Measurements from ENCODE around the gene ZKSCAN3.
"Not testable (repeated sequence)": the region's sequence is repeated elsewhere in the genome, so short reads cannot be mapped to it uniquely, and the experiment has no call there.

Gene ZKSCAN3

DNA sequence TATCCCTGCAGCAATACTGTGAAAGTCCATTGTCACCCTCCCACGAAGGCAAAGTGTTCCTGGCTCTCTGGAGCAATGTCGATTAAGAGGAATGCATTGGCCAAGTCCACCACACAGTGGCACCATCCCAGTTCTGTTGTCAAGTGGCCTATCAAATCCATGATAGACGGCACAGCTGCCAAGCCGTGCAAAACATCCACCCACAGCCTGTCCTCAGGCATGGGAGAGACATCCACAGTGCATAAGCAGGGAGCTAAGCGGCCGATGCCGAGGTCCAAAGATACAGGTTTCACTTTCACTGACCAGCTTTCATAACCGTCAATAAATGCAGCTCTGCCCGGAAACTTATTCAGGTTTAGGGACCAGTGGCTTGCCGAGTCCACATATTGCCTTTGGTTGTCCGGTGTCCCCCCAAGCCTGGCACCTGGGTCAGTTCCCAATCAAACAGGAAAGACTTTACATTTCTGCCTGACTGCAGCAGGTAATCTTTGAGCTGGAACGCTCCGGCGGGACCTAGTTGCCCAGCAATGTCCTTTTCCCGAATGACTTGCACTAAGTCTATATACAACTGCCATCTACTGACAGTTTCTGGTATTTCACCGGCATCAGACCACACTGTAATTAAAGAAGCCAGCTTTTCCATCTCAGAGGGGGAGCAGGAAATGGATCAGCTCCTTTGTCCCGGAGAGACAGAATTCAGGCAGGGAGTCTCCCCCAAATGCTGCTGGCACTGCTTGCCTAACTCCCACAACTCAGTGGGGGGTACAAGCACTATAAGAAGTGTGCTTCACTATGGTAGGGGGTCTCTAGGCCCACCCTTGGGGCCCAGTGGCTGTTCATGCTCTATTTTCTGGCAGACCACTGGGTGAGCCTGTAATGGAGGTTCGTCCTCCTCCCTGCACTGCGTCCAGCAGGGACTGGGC lies 6.3 kb downstream of the ZKSCAN3 start:
- TF ChIP-seq, protein P1, sequence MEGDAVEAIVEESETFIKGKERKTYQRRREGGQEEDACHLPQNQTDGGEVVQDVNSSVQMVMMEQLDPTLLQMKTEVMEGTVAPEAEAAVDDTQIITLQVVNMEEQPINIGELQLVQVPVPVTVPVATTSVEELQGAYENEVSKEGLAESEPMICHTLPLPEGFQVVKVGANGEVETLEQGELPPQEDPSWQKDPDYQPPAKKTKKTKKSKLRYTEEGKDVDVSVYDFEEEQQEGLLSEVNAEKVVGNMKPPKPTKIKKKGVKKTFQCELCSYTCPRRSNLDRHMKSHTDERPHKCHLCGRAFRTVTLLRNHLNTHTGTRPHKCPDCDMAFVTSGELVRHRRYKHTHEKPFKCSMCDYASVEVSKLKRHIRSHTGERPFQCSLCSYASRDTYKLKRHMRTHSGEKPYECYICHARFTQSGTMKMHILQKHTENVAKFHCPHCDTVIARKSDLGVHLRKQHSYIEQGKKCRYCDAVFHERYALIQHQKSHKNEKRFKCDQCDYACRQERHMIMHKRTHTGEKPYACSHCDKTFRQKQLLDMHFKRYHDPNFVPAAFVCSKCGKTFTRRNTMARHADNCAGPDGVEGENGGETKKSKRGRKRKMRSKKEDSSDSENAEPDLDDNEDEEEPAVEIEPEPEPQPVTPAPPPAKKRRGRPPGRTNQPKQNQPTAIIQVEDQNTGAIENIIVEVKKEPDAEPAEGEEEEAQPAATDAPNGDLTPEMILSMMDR (IDR thresholded peaks at IDR 0.05; ENCODE audit: extremely low read depth, missing control alignments) = peak; percentile 49
- peak; percentile 73 for DNase-seq (ENCODE audit: low spot score)

DNA sequence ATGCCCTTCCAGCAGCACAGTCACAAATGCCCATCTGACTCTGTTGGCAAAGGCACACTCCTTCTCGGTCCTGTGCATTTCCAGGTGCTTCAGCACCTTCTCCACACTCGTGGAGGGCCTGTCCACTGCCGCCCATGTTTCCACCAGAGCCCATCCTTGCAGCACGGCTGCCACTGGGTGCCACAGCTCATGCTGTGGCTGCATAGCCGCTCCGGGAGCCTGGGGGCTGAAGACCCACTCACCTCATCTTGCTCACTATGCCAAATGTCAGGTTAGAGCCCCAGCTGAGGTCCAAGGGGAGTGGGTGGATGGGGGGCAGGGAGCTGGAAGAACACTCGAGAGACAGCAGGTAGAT lies 6.9 kb downstream of the ZKSCAN3 start:
- DNase-seq (ENCODE audit: low spot score) = no peak
- TF ChIP-seq, protein P1 (IDR thresholded peaks at IDR 0.05; ENCODE audit: extremely low read depth, missing control alignments) = no peak

DNA sequence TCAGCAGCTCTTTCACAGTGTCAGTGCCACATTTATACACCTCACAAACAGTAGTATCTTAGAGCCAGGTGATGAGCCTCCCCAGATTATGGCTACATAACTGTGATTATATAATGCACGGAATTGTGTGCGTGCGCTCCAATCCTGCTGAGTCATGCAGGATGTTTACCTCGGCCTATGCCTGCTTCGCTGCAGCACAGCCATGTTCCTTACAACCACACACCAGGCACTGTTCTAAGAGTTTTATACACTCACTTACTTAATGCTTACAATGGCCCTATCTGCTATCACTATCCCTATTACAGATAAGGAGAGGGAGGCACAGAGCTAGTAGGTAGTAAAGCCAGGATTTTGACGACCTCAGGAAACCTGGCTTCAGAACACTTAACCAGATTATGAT lies 7.3 kb downstream of the ZKSCAN3 start:
- DNase-seq (ENCODE audit: low spot score) = no peak
- TF ChIP-seq, protein P1 (IDR thresholded peaks at IDR 0.05; ENCODE audit: extremely low read depth, missing control alignments) = no peak

DNA sequence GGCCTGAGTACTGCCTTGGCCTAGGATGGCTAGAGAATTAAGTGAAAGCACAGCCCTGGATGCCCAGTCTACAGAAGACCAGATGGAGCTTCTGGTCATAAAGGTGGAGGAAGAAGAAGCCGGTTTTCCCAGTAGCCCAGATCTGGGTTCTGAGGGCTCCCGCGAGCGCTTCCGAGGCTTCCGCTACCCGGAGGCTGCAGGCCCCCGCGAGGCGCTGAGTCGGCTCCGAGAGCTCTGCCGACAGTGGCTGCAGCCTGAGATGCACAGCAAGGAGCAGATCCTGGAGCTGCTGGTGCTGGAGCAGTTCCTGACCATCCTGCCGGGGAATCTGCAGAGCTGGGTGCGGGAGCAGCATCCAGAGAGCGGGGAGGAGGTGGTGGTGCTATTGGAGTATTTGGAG lies 9.8 kb downstream of the ZKSCAN3 start:
- not testable (repeated sequence) for DNase-seq (ENCODE audit: low spot score)

DNA sequence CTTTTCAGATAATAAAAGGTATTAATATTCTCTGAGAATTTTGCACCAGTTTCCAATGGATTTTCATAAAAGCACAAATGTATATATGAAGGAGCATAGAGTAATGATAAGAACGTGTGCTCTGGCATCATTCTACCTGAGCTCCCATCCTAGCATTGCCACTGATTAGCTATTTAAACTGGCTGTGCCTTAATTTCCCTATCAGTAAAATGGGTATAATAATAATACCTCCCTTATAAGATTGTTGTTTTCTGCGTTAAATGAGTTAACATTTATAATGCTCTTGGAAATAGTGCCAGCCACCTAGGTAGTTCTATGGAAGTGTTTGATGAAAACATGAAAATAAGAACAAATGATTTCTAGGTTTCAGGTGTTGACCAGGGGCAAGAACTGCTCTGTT lies 11.2 kb downstream of the ZKSCAN3 start:
- TF ChIP-seq, protein P1 (IDR thresholded peaks at IDR 0.05; ENCODE audit: extremely low read depth, missing control alignments) = no peak
- no peak for DNase-seq (ENCODE audit: low spot score)

DNA sequence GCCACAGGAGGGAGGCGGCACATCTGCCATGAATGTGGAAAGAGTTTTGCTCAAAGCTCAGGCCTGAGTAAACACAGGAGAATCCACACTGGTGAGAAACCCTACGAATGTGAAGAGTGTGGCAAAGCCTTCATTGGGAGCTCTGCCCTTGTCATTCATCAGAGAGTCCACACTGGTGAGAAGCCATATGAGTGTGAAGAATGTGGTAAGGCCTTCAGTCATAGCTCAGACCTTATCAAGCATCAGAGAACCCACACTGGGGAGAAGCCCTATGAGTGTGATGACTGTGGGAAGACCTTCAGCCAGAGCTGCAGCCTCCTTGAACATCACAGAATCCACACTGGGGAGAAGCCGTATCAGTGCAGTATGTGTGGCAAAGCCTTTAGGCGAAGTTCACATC lies 15.8 kb downstream of the ZKSCAN3 start:
- DNase-seq (ENCODE audit: low spot score) = not testable (repeated sequence)

DNA sequence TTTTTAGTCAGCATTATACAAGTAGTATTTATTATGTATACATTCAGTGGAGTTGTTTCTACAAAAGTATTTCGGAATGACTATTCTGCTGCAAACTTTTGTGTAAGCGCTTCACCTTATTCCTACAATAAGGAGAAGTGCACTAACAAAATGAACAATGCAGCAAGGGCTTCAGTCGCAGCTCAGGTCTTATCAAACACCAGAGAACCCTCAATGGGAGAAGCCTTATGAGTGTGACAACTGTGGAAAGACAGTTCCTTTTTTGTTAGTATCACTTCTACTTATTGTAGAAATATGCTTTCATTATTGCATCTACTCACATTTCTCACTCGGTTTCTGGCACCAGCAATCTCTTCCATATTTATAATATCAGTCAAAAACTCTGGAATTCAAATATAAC lies 18.8 kb downstream of the ZKSCAN3 start:
- TF ChIP-seq, protein P1 (IDR thresholded peaks at IDR 0.05; ENCODE audit: extremely low read depth, missing control alignments) = no peak
- DNase-seq (ENCODE audit: low spot score) = peak; percentile 72

DNA sequence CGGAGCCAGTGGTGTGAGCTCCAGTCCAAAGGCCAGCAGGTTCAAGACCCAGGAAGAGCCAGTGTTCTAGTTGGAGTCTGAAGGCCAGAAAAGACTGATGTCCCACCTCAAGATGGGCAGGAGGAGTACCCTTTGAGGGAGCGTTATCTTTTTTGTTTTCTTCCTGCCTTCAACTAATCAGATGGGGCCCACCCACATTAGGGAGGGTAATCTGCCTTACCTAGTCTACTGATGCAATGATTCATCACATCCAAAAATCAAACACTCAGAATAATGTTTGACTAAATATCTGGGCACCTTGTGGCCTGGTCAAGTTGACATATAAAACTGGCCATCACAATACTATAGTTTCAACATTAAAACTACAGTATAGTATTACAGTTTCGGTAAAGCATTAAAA lies 19.7 kb downstream of the ZKSCAN3 start:
- no peak for DNase-seq (ENCODE audit: low spot score)
- TF ChIP-seq, protein P1 (IDR thresholded peaks at IDR 0.05; ENCODE audit: extremely low read depth, missing control alignments) = no peak
